AG04449 (cell line): ENCODE measurements around the gene DNTT.

Experiments
- CTCF ChIA-PET: fragments of 350-600 bp; formaldehyde crosslinking; extraction: SDS; loops from one replicate; lab custom pipeline; 2021; ENCODE audit warnings: antibody characterized with exemption; lab: Yijun Ruan, JAX
- POLR2A ChIA-PET: fragments of 400-600, 350-600 bp; formaldehyde crosslinking; extraction: SDS; loops from one replicate; lab custom pipeline; 2020; ENCODE audit warnings: antibody characterized with exemption, inconsistent platforms; lab: Yijun Ruan, JAX
- DNase-seq: peaks from one replicate; pipeline ENCODE4 v3.0.0-alpha.2; 2010; ENCODE audit warnings: low read depth, low spot score
- H3K4me3 ChIP-seq: 2 replicates; pipeline ENCODE4 v1.5.1; 2011; ENCODE audit warnings: low read depth, mild to moderate bottlenecking, control low read depth, low read length
- TF ChIP-seq, protein P1 (sequence below): IDR thresholded peaks from one replicate; pipeline ENCODE4 v1.5.1; 2011; ENCODE audit warnings: mild to moderate bottlenecking, moderate library complexity, low read length, control low read depth, inconsistent platforms; ENCODE audit not compliant: insufficient read depth; ENCODE audit errors: missing control alignments

Gene DNTT

GRCh38 chr10:96309628-96310320, 5.5 kb downstream of the DNTT start:
- CTCF ChIA-PET: interaction anchor here (1.2 kb wide), 2 partner anchors 15 to 26 kb away, joined by 3 to 4 read pairs; no protein-coding TSS in a partner anchor
- POLR2A ChIA-PET: no interaction called here
- TF ChIP-seq, protein P1, sequence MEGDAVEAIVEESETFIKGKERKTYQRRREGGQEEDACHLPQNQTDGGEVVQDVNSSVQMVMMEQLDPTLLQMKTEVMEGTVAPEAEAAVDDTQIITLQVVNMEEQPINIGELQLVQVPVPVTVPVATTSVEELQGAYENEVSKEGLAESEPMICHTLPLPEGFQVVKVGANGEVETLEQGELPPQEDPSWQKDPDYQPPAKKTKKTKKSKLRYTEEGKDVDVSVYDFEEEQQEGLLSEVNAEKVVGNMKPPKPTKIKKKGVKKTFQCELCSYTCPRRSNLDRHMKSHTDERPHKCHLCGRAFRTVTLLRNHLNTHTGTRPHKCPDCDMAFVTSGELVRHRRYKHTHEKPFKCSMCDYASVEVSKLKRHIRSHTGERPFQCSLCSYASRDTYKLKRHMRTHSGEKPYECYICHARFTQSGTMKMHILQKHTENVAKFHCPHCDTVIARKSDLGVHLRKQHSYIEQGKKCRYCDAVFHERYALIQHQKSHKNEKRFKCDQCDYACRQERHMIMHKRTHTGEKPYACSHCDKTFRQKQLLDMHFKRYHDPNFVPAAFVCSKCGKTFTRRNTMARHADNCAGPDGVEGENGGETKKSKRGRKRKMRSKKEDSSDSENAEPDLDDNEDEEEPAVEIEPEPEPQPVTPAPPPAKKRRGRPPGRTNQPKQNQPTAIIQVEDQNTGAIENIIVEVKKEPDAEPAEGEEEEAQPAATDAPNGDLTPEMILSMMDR: no peak
- H3K4me3 ChIP-seq: no peak overlapping the region
- no peak for DNase-seq

DNA sequence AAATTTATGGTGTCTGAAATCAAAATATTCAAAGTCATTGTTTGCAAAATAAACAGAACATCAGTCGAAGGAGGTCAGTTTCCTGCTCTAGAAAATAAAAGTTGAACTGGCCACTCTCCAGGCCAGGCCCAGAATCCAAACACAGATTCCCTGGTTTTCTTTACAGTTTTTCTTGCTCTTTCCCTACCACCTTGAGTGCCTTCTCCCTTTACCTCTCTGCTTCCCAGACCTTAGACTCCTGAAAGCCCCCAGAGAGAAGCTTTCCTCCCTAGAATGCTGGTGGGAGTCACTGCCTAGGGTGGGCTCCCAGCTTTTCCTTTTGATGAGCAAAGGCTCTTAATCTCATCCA, 6.1 kb downstream of the DNTT start:
- ChIA-PET CTCF (interaction anchor here (1.2 kb wide), 2 partner anchors 15 to 26 kb away, joined by 3 to 4 read pairs; no protein-coding TSS in a partner anchor), POLR2A (no interaction called here)
- H3K4me3 ChIP-seq: no peak overlapping the region
- TF ChIP-seq, protein P1: no peak
- DNase-seq: no peak

DNA sequence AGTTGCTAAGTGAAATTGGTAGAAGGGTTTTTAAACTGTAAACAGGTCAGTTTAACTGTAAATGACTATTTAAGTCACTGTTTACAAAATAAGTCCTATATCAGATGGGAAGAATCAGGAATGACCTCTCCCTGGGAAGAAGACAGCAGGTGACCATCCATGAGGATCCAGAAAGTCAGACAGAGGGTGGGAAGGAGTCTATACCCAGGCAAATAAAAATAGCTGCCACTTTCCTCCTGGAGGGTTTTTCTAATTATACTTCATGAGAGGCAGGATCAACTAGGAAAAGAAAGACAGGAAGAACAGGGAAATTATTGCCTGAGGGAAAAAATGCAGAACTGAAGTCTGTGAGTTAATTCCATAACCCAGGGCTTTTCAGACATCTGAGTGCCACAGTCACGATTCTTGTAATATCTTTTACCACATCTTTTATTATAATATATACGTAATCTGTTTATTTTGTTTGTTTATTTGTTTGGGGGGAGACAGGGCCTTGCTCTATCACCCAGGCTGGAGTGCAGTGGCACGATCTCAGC, 7.0 kb downstream of the DNTT start:
- no peak for DNase-seq
- CTCF ChIA-PET: interaction anchor here (0.6 kb wide), 1 partner anchor 18 kb away, joined by 3 read pairs; no protein-coding TSS in a partner anchor
- no peak overlapping the region for H3K4me3 ChIP-seq
- TF ChIP-seq, protein P1: no peak
- POLR2A ChIA-PET: no interaction called here

GRCh38 chr10:96313344-96313743, 9.1 kb downstream of the DNTT start:
- POLR2A ChIA-PET: interaction anchor here (0.6 kb wide), 1 partner anchor 18 kb away, joined by 3 read pairs; no protein-coding TSS in a partner anchor
- CTCF ChIA-PET: no interaction called here
- H3K4me3 ChIP-seq: no peak overlapping the region
- TF ChIP-seq, protein P1: no peak
- no peak for DNase-seq

DNA sequence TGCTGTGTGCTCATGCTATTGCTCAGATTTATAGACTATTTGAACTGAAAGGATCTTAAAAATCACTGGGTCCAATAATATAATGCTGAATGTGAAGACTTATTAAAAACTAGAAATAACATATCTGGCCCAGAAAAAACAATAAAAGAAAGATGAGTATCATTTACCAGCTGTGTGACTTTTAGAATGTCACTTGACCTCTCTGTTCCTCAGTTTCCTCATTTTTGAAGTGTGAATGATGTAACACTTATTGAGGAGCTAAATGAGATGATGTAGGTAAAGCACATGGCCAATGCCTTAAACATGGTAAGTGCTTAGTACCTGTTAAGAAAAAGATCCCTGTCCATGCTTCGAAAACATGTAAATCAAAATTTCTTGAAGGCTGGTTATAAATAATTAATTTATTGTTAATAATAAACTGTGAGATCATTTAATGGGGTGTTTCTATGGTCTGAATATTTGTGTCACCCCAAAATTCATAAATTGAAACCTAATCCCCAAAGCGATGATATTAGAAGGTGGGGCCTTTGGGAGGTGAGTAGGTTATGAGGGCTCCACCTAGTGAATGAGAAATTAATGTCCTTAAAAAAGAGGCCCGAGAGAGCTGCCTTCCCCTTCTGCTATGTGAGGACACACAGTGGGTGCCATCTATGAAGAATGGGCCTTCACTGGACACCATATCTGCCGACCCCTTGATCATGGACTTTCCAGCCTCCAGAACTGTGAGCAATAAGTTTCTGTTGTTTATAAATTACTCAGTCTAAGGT, 13.0 kb downstream of the DNTT start:
- TF ChIP-seq, protein P1: no peak
- H3K4me3 ChIP-seq: no peak overlapping the region
- no peak for DNase-seq
- ChIA-PET CTCF (interaction anchor here (1.1 kb wide), 1 partner anchor 300 kb away, joined by 3 read pairs; no protein-coding TSS in a partner anchor), POLR2A (no interaction called here)
